ENCODE measurements around the gene RABGAP1. TPM values are rescaled to one million over a fixed set of nuclear protein-coding genes. Genes with fewer than 3 reads are reported as not detected.

The RABGAP1 gene
- total RNA-seq, 2 donors from 2014 or later, result 84.7 to 91.7 TPM

DNA sequence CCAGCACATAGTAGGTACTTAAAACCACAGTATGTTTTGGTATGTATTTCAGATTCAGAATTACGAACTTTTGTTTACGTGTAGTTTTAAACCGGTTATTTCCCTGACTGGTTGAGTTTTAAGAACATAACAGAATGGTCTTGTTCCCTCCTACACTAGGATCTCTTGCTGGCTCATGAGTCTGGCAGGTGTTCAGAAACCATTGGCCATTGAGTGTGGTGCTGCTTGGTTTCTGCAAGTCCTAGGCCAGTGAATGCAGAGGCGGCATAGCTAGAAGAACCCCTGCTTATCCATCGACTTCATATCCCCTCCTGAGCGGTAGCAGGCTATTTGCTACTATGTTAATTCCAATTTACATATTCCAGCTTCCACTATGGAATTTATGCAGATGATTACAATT lies 158.2 kb downstream of the RABGAP1 start:
- H3K4me1 ChIP-seq (ENCODE audit: control insufficient read depth in 1 of 2, low read depth in 2 of 2), result peaks cover 0 to 11% of the 10 kb centered on the region in 2 donors

DNA sequence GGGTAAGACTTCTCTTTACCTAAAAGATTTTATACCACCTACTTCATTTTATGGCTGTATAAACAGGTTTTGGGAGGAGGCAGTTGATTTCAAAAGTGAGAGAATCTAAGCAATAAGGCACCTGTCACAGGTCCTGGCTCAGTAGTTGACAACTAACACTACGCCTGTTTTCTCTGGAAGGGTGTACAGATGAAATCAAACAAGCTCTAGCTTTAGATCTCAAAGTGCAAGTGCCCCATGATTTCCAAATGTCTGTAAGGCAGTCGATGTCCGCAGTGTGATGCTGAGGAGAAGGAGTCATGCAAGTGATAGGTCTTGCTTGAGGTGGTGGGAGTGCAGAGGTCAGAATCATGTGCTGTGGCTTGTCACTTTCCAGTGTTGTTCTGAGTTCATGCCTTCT lies 158.7 kb downstream of the RABGAP1 start:
- TF ChIP-seq, protein P1, sequence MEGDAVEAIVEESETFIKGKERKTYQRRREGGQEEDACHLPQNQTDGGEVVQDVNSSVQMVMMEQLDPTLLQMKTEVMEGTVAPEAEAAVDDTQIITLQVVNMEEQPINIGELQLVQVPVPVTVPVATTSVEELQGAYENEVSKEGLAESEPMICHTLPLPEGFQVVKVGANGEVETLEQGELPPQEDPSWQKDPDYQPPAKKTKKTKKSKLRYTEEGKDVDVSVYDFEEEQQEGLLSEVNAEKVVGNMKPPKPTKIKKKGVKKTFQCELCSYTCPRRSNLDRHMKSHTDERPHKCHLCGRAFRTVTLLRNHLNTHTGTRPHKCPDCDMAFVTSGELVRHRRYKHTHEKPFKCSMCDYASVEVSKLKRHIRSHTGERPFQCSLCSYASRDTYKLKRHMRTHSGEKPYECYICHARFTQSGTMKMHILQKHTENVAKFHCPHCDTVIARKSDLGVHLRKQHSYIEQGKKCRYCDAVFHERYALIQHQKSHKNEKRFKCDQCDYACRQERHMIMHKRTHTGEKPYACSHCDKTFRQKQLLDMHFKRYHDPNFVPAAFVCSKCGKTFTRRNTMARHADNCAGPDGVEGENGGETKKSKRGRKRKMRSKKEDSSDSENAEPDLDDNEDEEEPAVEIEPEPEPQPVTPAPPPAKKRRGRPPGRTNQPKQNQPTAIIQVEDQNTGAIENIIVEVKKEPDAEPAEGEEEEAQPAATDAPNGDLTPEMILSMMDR (IDR thresholded peaks at IDR 0.05), result no peak

More for the DNA sequence above, 158.2 kb downstream of the RABGAP1 start:
- no peaks in the 10 kb centered on the region for H3K9me3 ChIP-seq
- no peak for DNase-seq (ENCODE audit: low spot score)
- peaks cover 58% of the 10 kb centered on the region for H3K36me3 ChIP-seq
- no peak for ATAC-seq (ENCODE audit: insufficient number of reproducible peaks, low FRiP score, low read depth)
- no peak overlapping the region for H3K27ac ChIP-seq
- TF ChIP-seq, protein P1 (IDR thresholded peaks at IDR 0.05), result no peak
- no peaks in the 10 kb centered on the region for H3K27me3 ChIP-seq (replicated peaks; ENCODE audit: insufficient read depth)
- H3K4me3 ChIP-seq, result no peak overlapping the region

DNA sequence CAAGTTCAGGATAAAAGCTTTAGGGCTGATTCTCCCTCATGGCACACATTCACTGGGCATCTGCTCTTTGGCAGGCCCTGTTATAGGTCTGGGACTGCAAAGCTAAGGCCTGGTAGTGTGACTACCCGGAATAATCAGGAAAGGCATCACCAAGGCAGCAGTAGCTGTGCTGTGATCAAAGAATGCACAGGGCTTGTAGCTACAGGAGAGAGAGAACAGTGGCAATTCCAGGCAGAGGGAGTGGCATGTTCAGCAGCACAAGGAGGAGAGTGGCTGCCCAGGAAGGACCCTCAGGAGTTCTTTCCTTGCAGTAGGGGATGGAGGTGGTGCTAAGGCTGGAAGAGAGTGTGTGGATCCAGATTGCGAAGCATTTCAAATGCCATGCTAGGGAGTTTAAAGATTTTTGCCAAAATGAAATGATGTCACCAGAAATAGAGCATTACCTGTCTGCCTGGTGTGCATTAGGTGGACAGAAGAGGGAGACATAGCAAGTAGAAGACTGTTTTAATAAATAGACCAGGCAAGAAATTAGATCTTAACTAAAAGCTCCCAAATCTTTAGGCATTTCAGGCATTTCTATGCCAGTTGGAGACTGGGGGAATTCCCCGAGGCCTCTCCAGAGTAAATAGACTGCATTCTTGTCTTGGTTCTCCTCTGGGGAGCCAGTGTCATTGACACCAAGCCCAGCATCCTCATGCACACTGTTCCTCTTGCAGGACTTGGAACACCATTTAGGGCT lies 161.7 kb downstream of the RABGAP1 start:
- Histone ChIP-seq H3K4me1 (ENCODE audit: control insufficient read depth in 1 of 2, low read depth in 2 of 2) (peaks cover 0 to 8% of the 10 kb centered on the region in 2 donors), H3K36me3 (peaks cover 55% of the 10 kb centered on the region), H3K9me3 (no peaks in the 10 kb centered on the region), H3K27ac (no peak overlapping the region), H3K4me3 (no peak overlapping the region), H3K27me3 (replicated peaks; ENCODE audit: insufficient read depth) (no peaks in the 10 kb centered on the region)
- DNase-seq (ENCODE audit: low spot score), result no peak
- ATAC-seq (ENCODE audit: insufficient number of reproducible peaks, low FRiP score, low read depth), result no peak
- TF ChIP-seq, protein P1 (IDR thresholded peaks at IDR 0.05), result no peak

More for the DNA sequence above, 158.7 kb downstream of the RABGAP1 start:
- peaks cover 0 to 11% of the 10 kb centered on the region in 2 donors for H3K4me1 ChIP-seq (ENCODE audit: control insufficient read depth in 1 of 2, low read depth in 2 of 2)
- no peaks in the 10 kb centered on the region for H3K9me3 ChIP-seq
- H3K27me3 ChIP-seq (replicated peaks; ENCODE audit: insufficient read depth), result no peaks in the 10 kb centered on the region
- H3K4me3 ChIP-seq, result no peak overlapping the region
- no peak for ATAC-seq (ENCODE audit: insufficient number of reproducible peaks, low FRiP score, low read depth)
- H3K27ac ChIP-seq, result no peak overlapping the region
- DNase-seq (ENCODE audit: low spot score), result no peak
- peaks cover 59% of the 10 kb centered on the region for H3K36me3 ChIP-seq

DNA sequence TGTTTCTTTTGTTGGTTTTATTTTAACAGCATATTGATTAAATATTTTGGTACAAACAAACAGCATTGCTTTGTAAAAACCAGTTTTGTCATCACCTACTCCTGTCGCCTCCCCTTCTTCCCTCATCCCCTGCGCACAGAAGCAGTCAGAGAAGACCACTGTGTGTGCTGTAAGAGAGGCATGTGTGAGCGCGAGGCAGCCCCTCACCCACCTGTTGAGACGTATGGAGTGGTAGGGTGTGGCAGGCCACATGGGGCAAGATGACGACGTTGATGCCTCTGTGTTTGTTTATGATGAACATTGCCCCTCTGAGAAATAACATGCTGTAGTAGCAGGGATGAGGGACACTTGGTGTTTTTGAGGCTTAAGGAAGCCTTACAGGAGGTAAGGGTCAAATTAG lies 164.0 kb downstream of the RABGAP1 start:
- H3K36me3 ChIP-seq, result peaks cover 50% of the 10 kb centered on the region
- H3K27me3 ChIP-seq (replicated peaks; ENCODE audit: insufficient read depth), result no peaks in the 10 kb centered on the region
- H3K4me1 ChIP-seq (ENCODE audit: control insufficient read depth in 1 of 2, low read depth in 2 of 2), result peaks cover 0 to 8% of the 10 kb centered on the region in 2 donors
- no peak overlapping the region for H3K27ac ChIP-seq
- no peaks in the 10 kb centered on the region for H3K9me3 ChIP-seq
- no peak overlapping the region for H3K4me3 ChIP-seq
- ATAC-seq (ENCODE audit: insufficient number of reproducible peaks, low FRiP score, low read depth) (no peak), DNase-seq (ENCODE audit: low spot score) (no peak)
- TF ChIP-seq, protein P1 (IDR thresholded peaks at IDR 0.05), result no peak

DNA sequence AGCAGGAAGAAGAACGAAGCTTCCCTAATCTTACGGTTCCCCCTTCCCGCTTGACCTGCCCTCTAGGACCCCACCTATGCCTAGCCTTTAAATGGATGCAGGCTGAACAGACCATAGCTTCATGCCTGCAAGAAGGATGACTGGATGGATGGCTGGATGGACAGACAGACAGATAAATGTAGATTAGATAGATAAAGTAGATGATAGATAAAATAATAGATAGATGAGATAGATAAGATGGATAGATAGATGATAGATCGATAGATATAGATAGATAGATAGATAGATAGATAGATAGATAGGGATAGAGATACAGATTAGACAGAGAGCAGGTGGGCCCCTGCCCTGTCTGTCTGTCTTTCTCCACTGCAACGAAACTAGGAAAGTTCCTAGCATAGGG lies 164.7 kb downstream of the RABGAP1 start:
- H3K4me1 ChIP-seq (ENCODE audit: control insufficient read depth in 1 of 2, low read depth in 2 of 2), result peaks cover 0 to 8% of the 10 kb centered on the region in 2 donors
- H3K36me3 ChIP-seq, result peaks cover 45% of the 10 kb centered on the region
- TF ChIP-seq, protein P1 (IDR thresholded peaks at IDR 0.05), result no peak
- ATAC-seq (ENCODE audit: insufficient number of reproducible peaks, low FRiP score, low read depth), result no peak
- H3K4me3 ChIP-seq, result no peak overlapping the region
- H3K9me3 ChIP-seq, result no peaks in the 10 kb centered on the region
- no peaks in the 10 kb centered on the region for H3K27me3 ChIP-seq (replicated peaks; ENCODE audit: insufficient read depth)
- H3K27ac ChIP-seq, result no peak overlapping the region
- no peak for DNase-seq (ENCODE audit: low spot score)

All from thoracic aorta (tissue), 2 donors.